ENCODE measurements around the gene TMEM198. TPM values are rescaled to one million over a fixed set of nuclear protein-coding genes. Genes with fewer than 3 reads are reported as not detected.

Gene TMEM198
- total RNA-seq, 6 experiments from 2014 or later, result 0.68 to 3.2 (median 1.2) TPM

DNA sequence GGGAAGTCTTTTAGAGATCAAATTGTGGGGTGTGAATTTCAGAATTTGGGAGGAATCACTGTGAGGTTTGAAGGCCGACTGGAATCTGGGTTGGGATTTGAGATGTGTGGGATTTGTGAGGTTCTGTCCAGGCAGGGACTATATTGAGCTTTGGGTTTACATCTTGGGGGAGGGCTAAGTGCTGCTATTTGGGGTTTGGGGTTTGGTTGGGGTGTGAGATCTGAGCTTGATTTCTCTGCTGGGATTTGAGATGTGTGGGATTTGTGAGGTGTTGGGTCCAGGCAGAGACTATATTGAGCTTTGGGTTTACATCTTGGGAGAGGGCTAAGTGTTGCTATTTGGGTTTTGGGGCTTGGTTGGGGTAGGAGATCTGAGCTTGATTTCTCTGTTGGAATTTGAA lies 44.3 kb upstream of the TMEM198 start:
- Histone ChIP-seq H3K27me3 (no peaks in the 10 kb centered on the region), H3K4me1 (peaks cover 0 to 13% (median 3%) of the 10 kb centered on the region in 4 donors), H3K4me3 (peak overlapping the region; percentile 82 to 92 (median 83)), H3K9me3 (no peaks in the 10 kb centered on the region), H3K36me3 (no peaks in the 10 kb centered on the region), H3K27ac (no peak overlapping the region)
- WGBS (ENCODE audit: insufficient coverage, low coverage, low lambda C conversion rate, missing lambda C conversion rate), result 38% methylated on average over 1 of the region's 1 CpG
- TF ChIP-seq, protein P1, sequence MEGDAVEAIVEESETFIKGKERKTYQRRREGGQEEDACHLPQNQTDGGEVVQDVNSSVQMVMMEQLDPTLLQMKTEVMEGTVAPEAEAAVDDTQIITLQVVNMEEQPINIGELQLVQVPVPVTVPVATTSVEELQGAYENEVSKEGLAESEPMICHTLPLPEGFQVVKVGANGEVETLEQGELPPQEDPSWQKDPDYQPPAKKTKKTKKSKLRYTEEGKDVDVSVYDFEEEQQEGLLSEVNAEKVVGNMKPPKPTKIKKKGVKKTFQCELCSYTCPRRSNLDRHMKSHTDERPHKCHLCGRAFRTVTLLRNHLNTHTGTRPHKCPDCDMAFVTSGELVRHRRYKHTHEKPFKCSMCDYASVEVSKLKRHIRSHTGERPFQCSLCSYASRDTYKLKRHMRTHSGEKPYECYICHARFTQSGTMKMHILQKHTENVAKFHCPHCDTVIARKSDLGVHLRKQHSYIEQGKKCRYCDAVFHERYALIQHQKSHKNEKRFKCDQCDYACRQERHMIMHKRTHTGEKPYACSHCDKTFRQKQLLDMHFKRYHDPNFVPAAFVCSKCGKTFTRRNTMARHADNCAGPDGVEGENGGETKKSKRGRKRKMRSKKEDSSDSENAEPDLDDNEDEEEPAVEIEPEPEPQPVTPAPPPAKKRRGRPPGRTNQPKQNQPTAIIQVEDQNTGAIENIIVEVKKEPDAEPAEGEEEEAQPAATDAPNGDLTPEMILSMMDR (IDR thresholded peaks at IDR 0.05), result no peak
- TF ChIP-seq POLR2A (IDR thresholded peaks at IDR 0.05), result no peak
- no peak for DNase-seq
- no peak for ATAC-seq
- intact Hi-C loops (cut with DNase I), result no loop called here

GRCh38 chr2:219500135-219500534 lies 43.7 kb upstream of the TMEM198 start:
- 92% methylated on average over 1 of the region's 2 CpGs for WGBS (ENCODE audit: insufficient coverage, low coverage, low lambda C conversion rate, missing lambda C conversion rate)
- intact Hi-C loops (cut with DNase I), result no loop called here
- DNase-seq (no peak), ATAC-seq (no peak)
- Histone ChIP-seq H3K4me3 (no peak overlapping the region), H3K4me1 (peaks cover 0 to 13% (median 3%) of the 10 kb centered on the region in 4 donors), H3K9me3 (no peaks in the 10 kb centered on the region), H3K27ac (no peak overlapping the region), H3K36me3 (no peaks in the 10 kb centered on the region), H3K27me3 (no peaks in the 10 kb centered on the region)
- TF ChIP-seq, protein P1 (IDR thresholded peaks at IDR 0.05), result no peak
- no peak for TF ChIP-seq POLR2A (IDR thresholded peaks at IDR 0.05)

DNA sequence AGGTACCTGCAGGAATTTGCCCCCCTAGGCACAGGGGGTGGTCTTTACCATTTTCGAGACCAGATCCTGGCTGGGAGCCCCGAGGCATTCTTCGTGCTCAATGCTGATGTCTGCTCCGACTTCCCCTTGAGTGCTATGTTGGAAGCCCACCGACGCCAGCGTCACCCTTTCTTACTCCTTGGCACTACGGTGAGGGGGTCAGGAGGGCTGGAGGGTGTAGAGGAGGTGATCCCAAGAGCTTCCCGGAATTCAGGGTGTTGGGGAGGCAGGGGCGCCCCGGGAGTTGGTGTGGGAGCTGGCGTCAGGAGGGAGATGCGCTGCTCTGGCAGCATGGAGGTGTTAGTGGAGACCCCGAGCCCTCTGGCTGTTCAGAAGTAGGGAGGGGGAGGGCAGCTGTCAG lies 42.0 kb upstream of the TMEM198 start:
- no peak for TF ChIP-seq POLR2A (IDR thresholded peaks at IDR 0.05)
- TF ChIP-seq, protein P1 (IDR thresholded peaks at IDR 0.05), result no peak
- intact Hi-C loops (cut with DNase I), result no loop called here
- Histone ChIP-seq H3K27me3 (no peaks in the 10 kb centered on the region), H3K4me1 (peaks cover 0 to 13% (median 3%) of the 10 kb centered on the region in 4 donors), H3K9me3 (no peaks in the 10 kb centered on the region), H3K27ac (no peak overlapping the region), H3K36me3 (peaks cover 0 to 9% (median 0%) of the 10 kb centered on the region in 4 donors), H3K4me3 (no peak overlapping the region)
- ATAC-seq (no peak), DNase-seq (no peak)
- WGBS (ENCODE audit: insufficient coverage, low coverage, low lambda C conversion rate, missing lambda C conversion rate), result 98% methylated on average over 7 of the region's 14 CpGs

GRCh38 chr2:219502618-219503017 lies 41.2 kb upstream of the TMEM198 start:
- H3K4me3 ChIP-seq, result no peak overlapping the region
- ATAC-seq (no peak), DNase-seq (no peak)
- intact Hi-C loops (cut with DNase I), result no loop called here
- TF ChIP-seq, protein P1 (IDR thresholded peaks at IDR 0.05), result no peak
- no peak for TF ChIP-seq POLR2A (IDR thresholded peaks at IDR 0.05)
- H3K4me1 ChIP-seq, result peaks cover 0 to 7% (median 0%) of the 10 kb centered on the region in 4 donors
- H3K27me3 ChIP-seq, result no peaks in the 10 kb centered on the region
- no peaks in the 10 kb centered on the region for H3K9me3 ChIP-seq
- peaks cover 0 to 9% (median 0%) of the 10 kb centered on the region in 4 donors for H3K36me3 ChIP-seq
- no peak overlapping the region for H3K27ac ChIP-seq

DNA sequence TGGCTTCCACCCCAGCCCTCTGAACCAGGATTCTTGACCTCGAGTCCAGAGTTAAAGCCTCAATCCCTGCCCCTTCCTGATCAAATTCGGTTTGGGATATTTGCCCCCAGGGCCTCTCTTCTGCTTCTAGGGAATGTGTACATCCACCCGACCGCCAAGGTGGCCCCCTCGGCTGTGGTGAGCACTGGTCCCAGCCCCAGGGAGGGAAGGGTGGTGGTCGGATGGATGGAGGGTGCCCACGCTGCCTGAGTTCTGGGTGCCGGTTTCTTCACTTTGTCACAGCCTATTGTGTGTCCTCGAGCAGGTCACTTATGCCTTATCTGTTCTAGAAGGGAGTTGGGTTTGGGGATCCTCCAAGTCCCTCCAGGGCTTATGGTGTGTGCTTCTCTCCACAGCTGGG lies 38.2 kb upstream of the TMEM198 start:
- Histone ChIP-seq H3K9me3 (no peaks in the 10 kb centered on the region), H3K36me3 (peaks cover 0 to 9% (median 0%) of the 10 kb centered on the region in 4 donors), H3K4me3 (no peak overlapping the region), H3K4me1 (peaks cover 0 to 3% (median 0%) of the 10 kb centered on the region in 4 donors), H3K27ac (no peak overlapping the region), H3K27me3 (no peaks in the 10 kb centered on the region)
- no peak for DNase-seq
- no peak for TF ChIP-seq POLR2A (IDR thresholded peaks at IDR 0.05)
- TF ChIP-seq, protein P1 (IDR thresholded peaks at IDR 0.05), result no peak
- no peak for ATAC-seq
- no CpG with 5 or more reads among the region's 9 CpGs for WGBS (ENCODE audit: insufficient coverage, low coverage, low lambda C conversion rate, missing lambda C conversion rate)
- intact Hi-C loops (cut with DNase I), result no loop called here

Measured in right lobe of liver (tissue), 6 donors.